Upper lobe of left lung (tissue), 6 donors: ENCODE measurements around the gene FAM168B. TPM values are rescaled to one million over a fixed set of nuclear protein-coding genes. Genes with fewer than 3 reads are reported as not detected.

Experiments used
- ATAC-seq, 2 donors: fragments of 200-7000 bp; cut with Tn5 transposase; one replicate each; pipeline ENCODE4 v1.9.1; 2022; ENCODE audit warnings: mild to moderate bottlenecking in 2 of 2, moderate library complexity in 2 of 2; ENCODE audit not compliant: low FRiP score in 2 of 2
- DNase-seq, 2 donors: peaks; one replicate each; pipeline ENCODE4 v3.0.0-alpha.2; 2019 to 2020
- H3K27ac ChIP-seq, 4 donors: fragments of 200-600 bp; sonication (generic); one replicate each; pipeline ENCODE4 v1.5.1; 2016 to 2019
- H3K27me3 ChIP-seq, 4 donors: fragments of 200-600 bp; sonication (generic); one replicate each; pipeline ENCODE4 v1.5.1; 2017 to 2019
- H3K36me3 ChIP-seq, 4 donors: fragments of 200-600 bp; sonication (generic); one replicate each; pipeline ENCODE4 v1.5.1; 2016 to 2019
- H3K4me1 ChIP-seq, 4 donors: fragments of 200-600 bp; sonication (generic); one replicate each; pipeline ENCODE4 v1.5.1; 2018 to 2019
- H3K4me3 ChIP-seq, 4 donors: fragments of 200-600 bp; sonication (generic); one replicate each; pipeline ENCODE4 v1.5.1; 2017 to 2019; ENCODE audit warnings: mild to moderate bottlenecking in 2 of 4, moderate library complexity in 1 of 4
- H3K9me3 ChIP-seq, 4 donors: fragments of 200-600 bp; sonication (generic); one replicate each; pipeline ENCODE4 v1.5.1; 2018 to 2019
- CTCF ChIP-seq, 6 experiments: fragments of 450-650 bp in 4 of 6; fragments of 200-600 bp in 2 of 6; sonication (generic) in 2 of 6; IDR thresholded peaks; one replicate each; pipeline ENCODE4 v1.5.1; 2016 to 2019; ENCODE audit warnings: antibody characterized with exemption in 6 of 6
- EP300 ChIP-seq, 4 donors: sonication (generic); formaldehyde crosslinking; IDR thresholded peaks; one replicate each; pipeline ENCODE4 v1.5.1; 2017; ENCODE audit warnings: antibody characterized with exemption in 4 of 4, control low read depth in 2 of 4
- POLR2A ChIP-seq, 4 donors: fragments of 450-650 bp; IDR thresholded peaks; one replicate each; pipeline ENCODE4 v1.5.1; 2016 to 2017; ENCODE audit warnings: antibody characterized with exemption in 4 of 4, mild to moderate bottlenecking in 2 of 4
- POLR2AphosphoS5 ChIP-seq, 2 donors: sonication (generic); formaldehyde crosslinking; IDR thresholded peaks; one replicate each; pipeline ENCODE4 v1.5.1; 2017; ENCODE audit warnings: antibody characterized with exemption in 2 of 2
- WGBS, 2 donors: methylation state at CpG; one replicate each; pipeline ENCODE4 v1.1.5; 2017 to 2018; 5-methylcytosine and 5-hydroxymethylcytosine counted together
- total RNA-seq, 6 donors: library from RNA; depleted of rRNA in 4 of 6; stranded (reverse); fragments of >200 nt in 4 of 6; gene quantifications; one replicate each; pipeline versions ENCODE4 v1.1.0 to v1.2.1, GENCODE V29; 2016 to 2021
- donor health status: DM: no; HTN: no; CAD: no; lungs with moderate emphysema.
- donor health status: DM: no; HTN: yes; CAD: no; lungs with severe emphysema.

The FAM168B gene
- total RNA-seq, 6 donors from 2014 or later: 22.0 to 86.9 (median 72.8) TPM

DNA sequence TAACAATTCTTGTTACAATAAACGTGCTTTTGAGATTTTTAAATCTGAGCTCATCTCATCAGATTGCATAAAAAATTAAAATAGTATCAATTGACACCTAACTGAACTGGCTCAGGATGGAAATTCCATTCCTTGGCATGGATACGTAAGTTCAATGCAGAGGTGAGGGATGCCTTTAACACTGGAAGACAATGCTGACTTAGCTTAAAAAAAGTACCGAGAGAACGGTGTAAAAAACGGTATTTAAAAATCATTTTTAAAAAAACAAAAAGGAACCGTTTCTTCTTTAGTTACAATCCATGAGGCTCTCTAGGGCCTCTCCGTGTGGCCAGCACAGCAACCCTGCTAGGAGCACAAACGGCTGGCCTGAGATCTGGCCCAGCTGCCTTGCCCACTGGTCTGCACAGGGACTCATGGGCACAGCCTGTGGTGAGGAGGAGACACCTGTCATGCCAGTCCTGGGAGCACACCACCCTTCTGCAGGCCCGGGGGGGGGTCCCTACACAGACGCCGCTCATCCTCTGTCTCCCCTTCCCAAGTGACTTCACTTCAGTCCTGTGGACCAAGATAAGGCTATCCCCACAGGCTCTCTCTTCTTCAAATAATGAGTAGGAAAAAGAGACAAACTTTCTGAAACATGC lies 45.2 kb downstream of the FAM168B start:
- H3K36me3 ChIP-seq: peaks cover 24 to 70% (median 64%) of the 10 kb centered on the region in 4 donors

DNA sequence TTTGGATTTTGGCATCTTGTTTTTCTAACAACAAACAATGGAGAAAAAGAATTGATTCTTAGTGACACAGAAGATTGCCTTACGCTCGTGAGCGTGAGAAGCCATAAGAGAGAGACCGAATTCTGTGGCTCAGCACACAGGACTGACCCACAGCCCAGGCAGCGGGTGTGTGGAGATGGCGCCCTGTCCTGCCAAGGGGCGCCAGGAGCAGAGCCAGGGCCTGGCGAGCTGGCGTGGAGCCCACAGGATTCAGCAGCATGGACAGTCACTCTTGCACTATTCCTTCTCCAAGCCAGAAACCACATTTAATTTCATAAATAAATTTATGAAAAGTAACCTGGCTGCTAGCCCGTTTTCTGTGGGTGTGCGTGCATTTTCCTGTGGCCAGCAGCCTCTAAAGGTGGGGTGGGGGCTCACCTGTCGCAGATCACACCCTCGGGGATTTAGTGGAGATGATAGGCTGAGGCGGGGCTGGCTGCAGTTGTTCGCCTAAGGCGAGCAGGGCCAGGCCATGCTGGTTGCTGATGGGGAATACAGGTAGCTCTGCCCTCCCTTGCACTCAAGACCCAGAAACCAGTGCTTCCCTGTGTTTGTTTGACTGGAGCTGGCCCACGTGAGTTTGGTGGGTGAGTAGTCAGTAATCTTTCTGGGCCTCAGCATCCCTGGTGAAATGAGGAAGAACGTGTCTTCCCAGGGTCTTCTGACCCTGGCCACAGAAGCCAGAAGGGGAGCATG lies 46.2 kb downstream of the FAM168B start:
- 94 to 96% methylated on average over 16 to 18 of the region's 18 CpGs for WGBS, 2 donors
- no peak for ATAC-seq
- Histone ChIP-seq H3K9me3 (no peaks in the 10 kb centered on the region), H3K4me3 (no peak overlapping the region), H3K27me3 (no peaks in the 10 kb centered on the region), H3K36me3 (peaks cover 19 to 60% (median 54%) of the 10 kb centered on the region in 4 donors), H3K27ac (no peak overlapping the region), H3K4me1 (no peaks in the 10 kb centered on the region)
- no peak for TF ChIP-seq POLR2AphosphoS5 (IDR thresholded peaks at IDR 0.05)
- TF ChIP-seq CTCF (IDR thresholded peaks at IDR 0.05): no peak
- TF ChIP-seq POLR2A (IDR thresholded peaks at IDR 0.05): no peak
- TF ChIP-seq EP300 (IDR thresholded peaks at IDR 0.05): no peak
- no peak for DNase-seq

More for the DNA sequence above, 45.2 kb downstream of the FAM168B start:
- ATAC-seq: no peak
- no peak overlapping the region for H3K4me3 ChIP-seq
- no peak for DNase-seq
- no peaks in the 10 kb centered on the region for H3K4me1 ChIP-seq
- 90 to 94% methylated on average over 11 of the region's 11 CpGs for WGBS, 2 donors
- H3K27me3 ChIP-seq: no peaks in the 10 kb centered on the region
- H3K27ac ChIP-seq: no peak overlapping the region
- TF ChIP-seq CTCF (IDR thresholded peaks at IDR 0.05) (no peak), EP300 (IDR thresholded peaks at IDR 0.05) (no peak), POLR2A (IDR thresholded peaks at IDR 0.05) (no peak), POLR2AphosphoS5 (IDR thresholded peaks at IDR 0.05) (no peak)
- H3K9me3 ChIP-seq: no peaks in the 10 kb centered on the region

- DNase-seq: peak in 1 of 2 donors; percentile 75
- peaks cover 14 to 52% (median 47%) of the 10 kb centered on the region in 4 donors for H3K36me3 ChIP-seq
- no peaks in the 10 kb centered on the region for H3K4me1 ChIP-seq
- no peaks in the 10 kb centered on the region for H3K27me3 ChIP-seq
- WGBS, 2 donors: 90 to 92% methylated on average over 20 to 32 of the region's 32 CpGs
- H3K4me3 ChIP-seq: no peak overlapping the region
- TF ChIP-seq POLR2A (IDR thresholded peaks at IDR 0.05): no peak
- TF ChIP-seq POLR2AphosphoS5 (IDR thresholded peaks at IDR 0.05): no peak
- no peak for TF ChIP-seq CTCF (IDR thresholded peaks at IDR 0.05)
- TF ChIP-seq EP300 (IDR thresholded peaks at IDR 0.05): no peak
- H3K9me3 ChIP-seq: no peaks in the 10 kb centered on the region
- H3K27ac ChIP-seq: no peak overlapping the region
- peak in 1 of 2 donors; percentile 4 for ATAC-seq
These were observed 47.0 kb downstream of the FAM168B start for GRCh38 chr2:131046028-131046917.

GRCh38 chr2:131045286-131046027 lies 47.8 kb downstream of the FAM168B start:
- no peak overlapping the region for H3K4me3 ChIP-seq
- ATAC-seq (peak in 1 of 2 donors; percentile 2), DNase-seq (no peak)
- 97% methylated on average over 5 of the region's 8 CpGs; no CpG with 5 or more reads in 1 of the 2 donors for WGBS, 2 donors
- no peaks in the 10 kb centered on the region for H3K9me3 ChIP-seq
- peaks cover 0 to under 1% (median 0%) of the 10 kb centered on the region in 4 donors for H3K4me1 ChIP-seq
- no peaks in the 10 kb centered on the region for H3K27me3 ChIP-seq
- H3K36me3 ChIP-seq: peaks cover 14 to 44% (median 39%) of the 10 kb centered on the region in 4 donors
- no peak overlapping the region for H3K27ac ChIP-seq
- no peak for TF ChIP-seq EP300 (IDR thresholded peaks at IDR 0.05)
- TF ChIP-seq POLR2AphosphoS5 (IDR thresholded peaks at IDR 0.05): no peak
- TF ChIP-seq CTCF (IDR thresholded peaks at IDR 0.05): no peak
- TF ChIP-seq POLR2A (IDR thresholded peaks at IDR 0.05): no peak
